Tibial artery (tissue), 4 donors: ENCODE results near the gene CEP350.
"Not testable (repeated sequence)": the region's sequence is repeated elsewhere in the genome, so short reads cannot be mapped to it uniquely, and the experiment has no call there.

Source experiments
- DNase-seq, 2 donors: peaks; one replicate each; pipeline ENCODE4 v3.0.0-alpha.2; 2019
- H3K27ac ChIP-seq, 2 donors: fragments of 200-600 bp; sonication (generic) in 1 of 2; 1 replicate in 1 of 2; 2 replicates in 1 of 2; pipeline ENCODE4 v1.5.1; 2018 to 2019; ENCODE audit warnings: mild to moderate bottlenecking in 1 of 2
- H3K27me3 ChIP-seq, 2 donors: fragments of 200-600 bp; sonication (generic) in 1 of 2; one replicate each; pipeline versions ENCODE4 v1.5.1 to v1.6.0; 2016 to 2019
- H3K36me3 ChIP-seq, 3 donors: fragments of 200-600 bp; sonication (generic) in 2 of 3; one replicate each; pipeline ENCODE4 v1.5.1; 2016 to 2019; ENCODE audit warnings: mild to moderate bottlenecking in 2 of 3
- H3K4me1 ChIP-seq, 4 donors: fragments of 200-600 bp; sonication (generic) in 2 of 4; 1 replicate in 3 of 4; 2 replicates in 1 of 4; pipeline ENCODE4 v1.5.1; 2016 to 2019
- H3K4me3 ChIP-seq, 2 donors: fragments of 200-600 bp; sonication (generic) in 1 of 2; 1 replicate in 1 of 2; 2 replicates in 1 of 2; pipeline ENCODE4 v1.5.1; 2018 to 2019; ENCODE audit warnings: mild to moderate bottlenecking in 2 of 2
- H3K9me3 ChIP-seq, 3 donors: fragments of 200-600 bp; sonication (generic) in 1 of 3; one replicate each; pipeline ENCODE4 v1.5.1; 2016 to 2019
- intact Hi-C: fragments of 100-400 bp; cut with DNase I; formaldehyde crosslinking; loops from one replicate; pipeline ENCODE4 v1.15.0; 2023; ENCODE audit warnings: low total_unique reads
- TF ChIP-seq, protein P1 (sequence below), 2 experiments: fragments of 200-600 bp in 1 of 2; fragments of 450-650 bp in 1 of 2; IDR thresholded peaks; one replicate each; pipeline ENCODE4 v1.5.1; 2017 to 2019; ENCODE audit warnings: antibody characterized with exemption in 2 of 2, mild to moderate bottlenecking in 1 of 2, moderate library complexity in 1 of 2

CEP350 gene

DNA sequence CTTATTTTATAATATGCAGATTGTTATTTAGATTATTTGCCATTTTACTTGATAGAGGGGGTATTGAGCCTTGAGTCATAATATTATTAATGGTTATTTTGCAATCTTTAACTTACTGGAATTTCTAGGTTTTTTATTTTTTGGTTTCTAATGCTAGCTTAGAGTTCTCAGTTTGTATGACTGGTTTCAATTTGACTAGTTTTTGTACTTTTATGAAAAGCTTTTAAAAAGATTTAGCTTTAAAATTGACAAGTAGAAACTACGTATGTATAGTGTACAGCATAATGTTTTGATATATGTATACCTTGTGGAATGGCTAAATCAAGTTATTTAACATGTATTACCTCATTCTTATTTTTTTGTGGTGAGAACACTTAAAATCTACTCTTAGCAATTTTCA lies 41.5 kb downstream of the CEP350 start:
- TF ChIP-seq, protein P1, sequence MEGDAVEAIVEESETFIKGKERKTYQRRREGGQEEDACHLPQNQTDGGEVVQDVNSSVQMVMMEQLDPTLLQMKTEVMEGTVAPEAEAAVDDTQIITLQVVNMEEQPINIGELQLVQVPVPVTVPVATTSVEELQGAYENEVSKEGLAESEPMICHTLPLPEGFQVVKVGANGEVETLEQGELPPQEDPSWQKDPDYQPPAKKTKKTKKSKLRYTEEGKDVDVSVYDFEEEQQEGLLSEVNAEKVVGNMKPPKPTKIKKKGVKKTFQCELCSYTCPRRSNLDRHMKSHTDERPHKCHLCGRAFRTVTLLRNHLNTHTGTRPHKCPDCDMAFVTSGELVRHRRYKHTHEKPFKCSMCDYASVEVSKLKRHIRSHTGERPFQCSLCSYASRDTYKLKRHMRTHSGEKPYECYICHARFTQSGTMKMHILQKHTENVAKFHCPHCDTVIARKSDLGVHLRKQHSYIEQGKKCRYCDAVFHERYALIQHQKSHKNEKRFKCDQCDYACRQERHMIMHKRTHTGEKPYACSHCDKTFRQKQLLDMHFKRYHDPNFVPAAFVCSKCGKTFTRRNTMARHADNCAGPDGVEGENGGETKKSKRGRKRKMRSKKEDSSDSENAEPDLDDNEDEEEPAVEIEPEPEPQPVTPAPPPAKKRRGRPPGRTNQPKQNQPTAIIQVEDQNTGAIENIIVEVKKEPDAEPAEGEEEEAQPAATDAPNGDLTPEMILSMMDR (IDR thresholded peaks at IDR 0.05) = no peak
- H3K9me3 ChIP-seq = no peaks in the 10 kb centered on the region
- intact Hi-C loops = no loop called here
- no peaks in the 10 kb centered on the region for H3K4me1 ChIP-seq
- peaks cover 17 to 31% (median 19%) of the 10 kb centered on the region in 3 donors for H3K36me3 ChIP-seq
- DNase-seq = no peak
- no peak overlapping the region for H3K27ac ChIP-seq
- H3K4me3 ChIP-seq = no peak overlapping the region
- no peaks in the 10 kb centered on the region for H3K27me3 ChIP-seq

DNA sequence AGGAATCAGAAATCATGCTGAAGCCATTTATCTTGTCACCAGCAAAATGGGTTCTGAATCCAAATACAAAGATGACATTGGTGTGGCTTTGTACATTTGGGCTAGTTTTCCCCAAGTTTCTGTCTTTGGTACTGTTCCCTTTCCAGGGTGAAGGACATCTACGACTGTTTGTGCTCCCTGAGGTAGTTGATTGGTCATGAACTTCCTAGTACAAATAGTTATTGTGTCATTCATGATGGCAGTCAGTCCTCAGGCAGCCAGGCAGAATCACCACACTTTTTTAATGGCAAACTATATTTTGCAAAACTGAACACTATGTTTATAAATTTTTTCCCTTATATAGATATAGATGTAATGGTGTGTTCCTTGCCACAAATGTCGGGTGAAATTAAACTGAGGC lies 46.0 kb downstream of the CEP350 start:
- intact Hi-C loops = no loop called here
- DNase-seq = no peak
- TF ChIP-seq, protein P1 (IDR thresholded peaks at IDR 0.05) = no peak
- Histone ChIP-seq H3K9me3 (no peaks in the 10 kb centered on the region), H3K4me3 (no peak overlapping the region), H3K27ac (no peak overlapping the region), H3K27me3 (no peaks in the 10 kb centered on the region), H3K4me1 (peaks cover 0 to 24% (median 2%) of the 10 kb centered on the region in 4 donors), H3K36me3 (peaks cover 10 to 17% (median 10%) of the 10 kb centered on the region in 3 donors)

DNA sequence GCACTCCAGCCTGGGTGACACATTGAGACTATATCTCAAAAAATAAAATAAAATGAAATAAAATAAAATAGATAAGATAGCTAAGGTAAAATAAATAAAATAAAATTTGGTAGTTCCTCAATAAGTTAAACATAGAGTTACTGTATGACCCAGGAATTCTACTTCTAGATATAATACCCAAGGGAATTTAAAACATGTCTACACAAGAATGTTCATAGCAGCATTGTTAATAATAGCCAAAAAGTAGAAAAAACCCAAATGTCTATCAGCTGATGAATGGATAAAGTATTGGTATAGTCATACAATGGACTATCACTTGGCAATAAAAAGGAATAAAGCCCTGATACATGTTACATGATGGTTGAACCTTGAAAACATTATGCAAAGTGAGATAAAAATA lies 47.8 kb downstream of the CEP350 start:
- Histone ChIP-seq H3K27ac (no peak overlapping the region), H3K27me3 (no peaks in the 10 kb centered on the region), H3K4me3 (no peak overlapping the region), H3K9me3 (no peaks in the 10 kb centered on the region), H3K4me1 (peaks cover 0 to 24% (median 2%) of the 10 kb centered on the region in 4 donors), H3K36me3 (peaks cover 10 to 21% (median 12%) of the 10 kb centered on the region in 3 donors)
- TF ChIP-seq, protein P1 (IDR thresholded peaks at IDR 0.05) = no peak
- DNase-seq = no peak
- intact Hi-C loops = no loop called here

DNA sequence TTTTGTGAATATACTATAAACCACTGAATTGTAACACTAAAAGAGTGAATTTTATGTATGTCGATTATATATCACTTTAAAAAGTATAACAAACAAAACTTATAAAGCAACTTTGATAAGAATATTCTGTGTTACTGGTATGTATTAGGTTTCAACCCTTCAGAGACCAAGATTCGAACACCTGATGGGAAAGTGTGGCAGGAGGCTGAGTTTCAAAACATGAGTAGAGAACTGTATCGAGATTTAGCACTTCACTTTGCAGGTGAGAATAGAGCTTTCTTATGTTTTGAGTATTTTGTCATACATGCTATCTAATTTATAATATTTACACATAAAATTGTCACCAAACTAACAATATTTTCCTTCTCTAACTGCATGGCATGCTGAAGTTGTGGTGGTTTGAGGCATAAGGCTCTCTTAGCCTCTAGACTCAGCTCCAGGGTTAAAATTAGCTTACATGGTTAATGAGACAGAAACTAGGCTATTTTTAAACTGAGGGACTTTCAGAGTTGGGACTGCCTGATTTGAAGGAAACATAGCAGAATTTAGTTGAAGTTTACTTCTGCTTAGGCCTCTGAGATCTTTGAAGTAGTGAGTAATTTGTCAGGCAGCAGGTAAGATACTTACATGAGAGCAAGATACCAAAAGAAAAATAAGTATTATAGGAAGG lies 48.6 kb downstream of the CEP350 start:
- H3K36me3 ChIP-seq = peaks cover 10 to 20% (median 12%) of the 10 kb centered on the region in 3 donors
- intact Hi-C loops = no loop called here
- no peaks in the 10 kb centered on the region for H3K9me3 ChIP-seq
- H3K4me1 ChIP-seq = peaks cover 0 to 24% (median 2%) of the 10 kb centered on the region in 4 donors
- H3K27me3 ChIP-seq = no peaks in the 10 kb centered on the region
- H3K4me3 ChIP-seq = no peak overlapping the region
- no peak overlapping the region for H3K27ac ChIP-seq
- TF ChIP-seq, protein P1 (IDR thresholded peaks at IDR 0.05) = no peak
- DNase-seq = no peak

DNA sequence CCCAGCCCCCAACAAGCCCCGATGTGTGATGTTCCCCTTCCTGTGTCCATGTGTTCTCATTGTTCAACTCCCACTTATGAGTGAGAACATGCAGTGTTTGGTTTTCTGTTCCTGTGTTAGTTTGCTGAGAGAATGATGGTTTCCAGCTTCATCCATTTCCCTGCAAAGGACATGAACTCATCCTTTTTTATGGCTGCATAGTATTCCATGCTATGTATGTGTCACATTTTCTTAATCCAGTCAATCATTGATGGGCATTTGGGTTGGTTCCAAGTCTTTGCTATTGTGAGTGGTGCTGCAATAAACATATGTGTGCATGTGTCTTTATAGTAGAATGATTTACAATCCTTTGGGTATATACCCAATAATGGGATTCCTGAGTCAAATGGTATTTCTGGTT lies 52.2 kb downstream of the CEP350 start:
- peaks cover 13 to 14% (median 14%) of the 10 kb centered on the region in 3 donors for H3K36me3 ChIP-seq
- H3K27me3 ChIP-seq, intact Hi-C loops, H3K4me3 ChIP-seq, H3K27ac ChIP-seq, DNase-seq, H3K9me3 ChIP-seq: not testable (repeated sequence)
- peaks cover 0 to 24% (median 2%) of the 10 kb centered on the region in 4 donors for H3K4me1 ChIP-seq

DNA sequence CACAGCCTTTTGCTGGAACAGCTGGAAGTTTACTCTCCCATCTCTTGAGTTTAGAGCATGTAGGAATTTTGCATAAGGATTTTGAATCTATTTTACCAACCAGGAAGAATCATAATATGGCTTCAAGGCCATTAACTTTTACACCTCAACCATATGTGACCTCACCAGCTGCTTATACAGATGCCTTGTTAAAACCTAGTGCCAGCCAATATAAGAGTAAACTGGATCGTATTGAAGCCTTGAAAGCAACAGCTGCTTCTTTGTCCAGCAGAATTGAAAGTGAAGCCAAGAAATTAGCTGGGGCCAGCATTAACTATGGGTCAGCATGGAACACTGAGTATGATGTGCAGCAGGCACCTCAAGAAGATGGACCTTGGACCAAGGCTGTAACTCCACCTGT lies 65.4 kb downstream of the CEP350 start:
- H3K4me1 ChIP-seq = no peaks in the 10 kb centered on the region
- H3K9me3 ChIP-seq = no peaks in the 10 kb centered on the region
- no peak for DNase-seq
- TF ChIP-seq, protein P1 (IDR thresholded peaks at IDR 0.05) = no peak
- H3K27me3 ChIP-seq = no peaks in the 10 kb centered on the region
- H3K36me3 ChIP-seq = peaks cover 59 to 80% (median 78%) of the 10 kb centered on the region in 3 donors
- intact Hi-C loops = no loop called here
- no peak overlapping the region for H3K4me3 ChIP-seq
- no peak overlapping the region for H3K27ac ChIP-seq
